Vagina (tissue), 2 donors: ENCODE measurements around the gene SLCO2B1. TPM values are rescaled to one million over a fixed set of nuclear protein-coding genes. Genes with fewer than 3 reads are reported as not detected.

ENCODE experiments used
- DNase-seq, 2 donors: peaks; one replicate each; pipeline ENCODE4 v3.0.0-alpha.2; 2017; ENCODE audit errors: extremely low spot score in 2 of 2
- H3K27ac ChIP-seq: fragments of 200-600 bp; sonication (generic); one replicate; pipeline ENCODE4 v1.5.1; 2019
- H3K27me3 ChIP-seq: fragments of 200-600 bp; sonication (generic); one replicate; pipeline ENCODE4 v1.5.1; 2019
- H3K36me3 ChIP-seq, 2 donors: fragments of 200-600 bp; sonication (generic); one replicate each; pipeline ENCODE4 v1.5.1; 2017 to 2019
- H3K4me1 ChIP-seq: fragments of 200-600 bp; sonication (generic); one replicate; pipeline ENCODE4 v1.5.1; 2019
- H3K4me3 ChIP-seq, 2 donors: fragments of 200-600 bp; sonication (generic); 1 replicate in 1 of 2; 2 replicates in 1 of 2; pipeline ENCODE4 v1.5.1; 2016 to 2019
- H3K9me3 ChIP-seq: fragments of 200-600 bp; sonication (generic); one replicate; pipeline ENCODE4 v1.5.1; 2019
- CTCF ChIP-seq, 3 experiments: fragments of 450-650 bp in 2 of 3; fragments of 200-600 bp in 1 of 3; sonication (generic) in 1 of 3; IDR thresholded peaks; one replicate each; pipeline ENCODE4 v1.5.1; 2017 to 2019; ENCODE audit warnings: antibody characterized with exemption in 3 of 3, mild to moderate bottlenecking in 2 of 3, moderate library complexity in 2 of 3
- POLR2A ChIP-seq, 2 donors: fragments of 450-650 bp; IDR thresholded peaks; one replicate each; pipeline ENCODE4 v1.6.1; 2017; ENCODE audit warnings: antibody characterized with exemption in 2 of 2, mild to moderate bottlenecking in 2 of 2, moderate library complexity in 2 of 2
- POLR2AphosphoS5 ChIP-seq, 2 donors: sonication (generic); formaldehyde crosslinking; IDR thresholded peaks; one replicate each; pipeline ENCODE4 v1.9.0; 2017; ENCODE audit warnings: antibody characterized with exemption in 2 of 2, mild to moderate bottlenecking in 2 of 2, low read depth in 1 of 2; ENCODE audit not compliant: insufficient read depth in 1 of 2
- intact Hi-C: fragments of 100-400 bp; cut with DNase I; formaldehyde crosslinking; loops from one replicate; pipeline ENCODE4 v1.15.1; 2023
- total RNA-seq: library from RNA; depleted of rRNA; stranded (reverse); fragments of >200 nt; gene quantifications from one replicate; pipeline ENCODE4 v1.2.3, GENCODE V29; 2016

Gene SLCO2B1
- total RNA-seq, 1 donor from 2014 or later: 55.5 TPM

GRCh38 chr11:75126564-75126963, 24.3 kb upstream of the SLCO2B1 start:
- TF ChIP-seq POLR2AphosphoS5 (IDR thresholded peaks at IDR 0.05; ENCODE audit: insufficient read depth in 1 of 2, low read depth in 1 of 2): no peak
- no peak for TF ChIP-seq POLR2A (IDR thresholded peaks at IDR 0.05)
- TF ChIP-seq CTCF (IDR thresholded peaks at IDR 0.05): no peak
- Histone ChIP-seq H3K27ac (no peak overlapping the region), H3K27me3 (no peaks in the 10 kb centered on the region), H3K9me3 (no peaks in the 10 kb centered on the region), H3K36me3 (no peaks in the 10 kb centered on the region), H3K4me1 (no peaks in the 10 kb centered on the region), H3K4me3 (no peak overlapping the region)
- intact Hi-C loops: no loop called here
- no peak for DNase-seq

GRCh38 chr11:75132080-75132479, 18.8 kb upstream of the SLCO2B1 start:
- Histone ChIP-seq H3K4me3 (no peak overlapping the region), H3K4me1 (no peaks in the 10 kb centered on the region), H3K9me3 (no peaks in the 10 kb centered on the region), H3K27me3 (no peaks in the 10 kb centered on the region), H3K27ac (no peak overlapping the region), H3K36me3 (no peaks in the 10 kb centered on the region)
- no peak for DNase-seq
- TF ChIP-seq POLR2AphosphoS5 (IDR thresholded peaks at IDR 0.05; ENCODE audit: insufficient read depth in 1 of 2, low read depth in 1 of 2): no peak
- TF ChIP-seq POLR2A (IDR thresholded peaks at IDR 0.05): no peak
- no peak for TF ChIP-seq CTCF (IDR thresholded peaks at IDR 0.05)
- intact Hi-C loops: no loop called here

- no peak for DNase-seq
- TF ChIP-seq CTCF (IDR thresholded peaks at IDR 0.05) (no peak), POLR2A (IDR thresholded peaks at IDR 0.05) (no peak), POLR2AphosphoS5 (IDR thresholded peaks at IDR 0.05; ENCODE audit: insufficient read depth in 1 of 2, low read depth in 1 of 2) (no peak)
- intact Hi-C loops: no loop called here
- Histone ChIP-seq H3K36me3 (no peaks in the 10 kb centered on the region), H3K9me3 (no peaks in the 10 kb centered on the region), H3K4me1 (no peaks in the 10 kb centered on the region), H3K27ac (no peak overlapping the region), H3K27me3 (no peaks in the 10 kb centered on the region), H3K4me3 (no peak overlapping the region)
These were observed 16.9 kb upstream of the SLCO2B1 start for GRCh38 chr11:75133976-75134375.

- H3K9me3 ChIP-seq: no peaks in the 10 kb centered on the region
- intact Hi-C loops: no loop called here
- H3K27ac ChIP-seq: no peak overlapping the region
- no peak overlapping the region for H3K4me3 ChIP-seq
- H3K4me1 ChIP-seq: no peaks in the 10 kb centered on the region
- H3K27me3 ChIP-seq: no peaks in the 10 kb centered on the region
- no peak for TF ChIP-seq POLR2A (IDR thresholded peaks at IDR 0.05)
- TF ChIP-seq POLR2AphosphoS5 (IDR thresholded peaks at IDR 0.05; ENCODE audit: insufficient read depth in 1 of 2, low read depth in 1 of 2): no peak
- TF ChIP-seq CTCF (IDR thresholded peaks at IDR 0.05): no peak
- no peak for DNase-seq
- H3K36me3 ChIP-seq: no peaks in the 10 kb centered on the region
These were observed 15.8 kb upstream of the SLCO2B1 start for GRCh38 chr11:75135021-75135650.

- Histone ChIP-seq H3K27ac (no peak overlapping the region), H3K4me1 (no peaks in the 10 kb centered on the region), H3K27me3 (no peaks in the 10 kb centered on the region), H3K9me3 (no peaks in the 10 kb centered on the region), H3K4me3 (no peak overlapping the region), H3K36me3 (no peaks in the 10 kb centered on the region)
- TF ChIP-seq POLR2AphosphoS5 (IDR thresholded peaks at IDR 0.05; ENCODE audit: insufficient read depth in 1 of 2, low read depth in 1 of 2) (no peak), CTCF (IDR thresholded peaks at IDR 0.05) (no peak), POLR2A (IDR thresholded peaks at IDR 0.05) (no peak)
- intact Hi-C loops: no loop called here
- no peak for DNase-seq
These were observed 15.3 kb upstream of the SLCO2B1 start for GRCh38 chr11:75135651-75136050.
